A549 treated with CORT108297 at 1 μM for 4 hours (cell line): Measurements from ENCODE around the gene C19orf81. TPM values are rescaled to one million over a fixed set of nuclear protein-coding genes. Genes with fewer than 3 reads are reported as not detected.

ENCODE experiments used
- total RNA-seq: library from RNA; stranded (reverse); fragments of 200-300 nt; extraction: Qiagen RNA extraction; gene quantifications from 5 replicates; pipeline ENCODE4 v1.2.3, GENCODE V29; 2022

The C19orf81 gene
- 3.4 to 12.3 TPM (median 11.5 TPM) in 5 replicates for total RNA-seq

GRCh38 chr19:50649433-50650391 is at the start of gene C19orf81:
C19orf81 (plus strand) TSS chr19:50649445; CDS start chr19:50649445, 0 bp downstream.

GRCh38 chr19:50639121-50640112 is 9.8 kb upstream of the C19orf81 start, which contains the start of gene SYT3:
SYT3 (minus strand) TSS chr19:50639881; CDS start chr19:50637411, 2,470 bp downstream.

Other genes starting within 250 kb of the C19orf81 start
- 0.26 to 0.52 TPM (median 0.34 TPM) in 4 of 5 replicates, not detected in the other for gene SPIB, start 230.5 kb upstream of the C19orf81 start, total RNA-seq
- 0.02 TPM in 2 of 5 replicates, not detected in the others for gene MYBPC2, start 216.6 kb upstream of the C19orf81 start, total RNA-seq
- gene EMC10, start 172.9 kb upstream of the C19orf81 start, total RNA-seq, result 109 to 164 TPM (median 160 TPM) in 5 replicates
- 1.8 to 2.4 TPM (median 2.0 TPM) in 5 replicates for gene GARIN5A, start 172.6 kb upstream of the C19orf81 start, total RNA-seq
- gene JOSD2, start 138.3 kb upstream of the C19orf81 start, total RNA-seq, result 52.7 to 92.9 TPM (median 89.0 TPM) in 5 replicates
- gene ASPDH, start 135.5 kb upstream of the C19orf81 start, total RNA-seq, result not detected in 5 replicates
- 0.37 to 0.93 TPM (median 0.67 TPM) in 5 replicates for gene LRRC4B, start 81.0 kb upstream of the C19orf81 start, total RNA-seq
- 0.37 to 0.63 TPM (median 0.47 TPM) in 5 replicates for gene SYT3, start 9.6 kb upstream of the C19orf81 start, total RNA-seq
- gene SHANK1, start 70.4 kb downstream of the C19orf81 start, total RNA-seq, result 0.03 to 0.37 TPM (median 0.21 TPM) in 5 replicates
- gene CLEC11A, start 73.9 kb downstream of the C19orf81 start, total RNA-seq, result 6.0 to 10.9 TPM (median 10.5 TPM) in 5 replicates
- gene GPR32, start 121.0 kb downstream of the C19orf81 start, total RNA-seq, result not detected in 5 replicates
- gene ACP4, start 141.0 kb downstream of the C19orf81 start, total RNA-seq, result not detected in 5 replicates
- gene KLK1, start 174.3 kb downstream of the C19orf81 start, total RNA-seq, result 0.13 to 0.29 TPM (median 0.20 TPM) in 4 of 5 replicates, not detected in the other
- gene KLK15, start 184.1 kb downstream of the C19orf81 start, total RNA-seq, result not detected in 5 replicates
- gene KLK3, start 205.5 kb downstream of the C19orf81 start, total RNA-seq, result not detected in 5 replicates
- 0.08 to 0.17 TPM (median 0.15 TPM) in 3 of 5 replicates, not detected in the others for gene KLK2, start 224.0 kb downstream of the C19orf81 start, total RNA-seq